Stimulated activated CD8-positive, alpha-beta memory T cell treated with anti-CD3 and anti-CD28 coated beads, Interleukin-2, amount 100 ng/mL, for 48 hours (primary cell): ENCODE data around the gene RBMS2.

Experiments used
- DNase-seq, 2 donors: peaks; one replicate each; pipeline ENCODE4 v3.0.0-alpha.2; 2020; ENCODE audit warnings: low read depth in 2 of 2

Gene RBMS2

GRCh38 chr12:56631790-56632700 lies 110.4 kb downstream of the RBMS2 start:
- peak; percentile 59 to 62 for DNase-seq

DNA sequence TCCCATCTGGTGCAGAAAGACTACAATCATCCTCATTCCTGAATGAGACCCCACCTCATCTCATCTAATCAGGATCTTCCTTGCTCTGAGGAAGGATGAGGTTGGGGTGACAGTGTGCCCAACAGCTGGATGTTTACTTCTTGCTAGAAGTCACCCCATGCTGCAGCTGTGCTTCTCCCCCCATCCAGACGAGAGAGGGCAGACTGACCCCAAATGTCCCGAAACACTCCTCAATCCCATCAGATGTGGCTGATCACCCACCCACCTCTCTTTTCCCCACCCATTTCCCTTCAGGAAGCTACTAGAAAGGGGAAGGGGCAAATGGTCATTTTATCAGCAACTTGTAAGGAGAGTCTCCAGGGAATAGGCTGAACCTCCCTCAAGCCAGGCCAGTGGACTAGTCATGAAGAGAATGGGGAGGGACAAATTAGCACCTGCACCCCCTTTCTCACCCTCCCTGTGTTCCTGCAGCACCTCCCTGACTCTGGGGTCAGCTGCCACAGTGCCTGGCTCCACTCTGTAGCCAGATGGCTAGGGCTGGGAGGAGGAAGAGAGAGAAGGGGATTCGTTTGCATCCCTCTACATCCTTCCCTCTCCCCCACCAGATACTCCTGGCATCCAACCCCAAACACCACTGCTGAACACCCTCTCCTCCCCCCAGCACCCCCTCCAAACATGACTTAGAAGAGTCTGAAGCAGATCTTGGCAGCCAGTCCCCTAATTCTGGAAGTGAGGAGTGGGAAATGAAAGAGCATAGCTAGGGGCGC lies 111.3 kb downstream of the RBMS2 start:
- DNase-seq = no peak

DNA sequence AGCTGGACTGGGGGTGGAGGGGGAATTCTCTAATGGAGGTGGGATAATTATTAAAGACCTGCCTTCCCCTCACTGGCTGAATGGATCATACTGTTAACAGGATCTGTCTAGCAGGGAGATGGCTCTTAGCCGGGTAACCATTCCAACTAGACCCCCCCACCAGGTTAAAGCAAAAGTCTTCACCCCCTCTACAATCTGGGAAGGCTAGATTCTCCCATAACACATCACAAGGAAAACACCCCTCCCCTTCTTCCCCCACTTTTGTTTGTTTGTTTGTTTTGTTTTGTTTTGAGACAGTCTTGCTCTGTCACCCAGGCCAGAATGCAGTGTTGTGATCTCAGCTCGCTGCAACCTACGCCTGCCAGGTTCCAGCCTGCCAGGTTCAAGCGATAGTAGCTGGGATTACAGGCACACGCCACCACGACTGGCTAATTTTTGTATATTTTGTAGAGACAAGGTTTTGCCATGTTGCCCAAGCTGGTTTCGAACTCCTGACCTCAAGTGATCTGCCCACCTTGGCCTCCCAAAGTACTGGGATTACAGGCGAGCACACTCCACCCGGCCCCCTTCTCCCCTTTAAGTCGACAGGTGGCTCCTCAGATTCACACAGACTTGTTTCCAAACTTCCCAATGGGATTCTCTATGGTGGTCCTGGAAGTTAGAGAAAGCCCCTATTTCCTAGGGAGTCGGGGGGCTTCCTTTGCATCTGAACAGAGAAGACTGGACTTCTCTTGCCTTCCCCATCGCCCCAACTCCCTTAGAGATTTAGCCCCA lies 112.0 kb downstream of the RBMS2 start:
- no peak for DNase-seq

DNA sequence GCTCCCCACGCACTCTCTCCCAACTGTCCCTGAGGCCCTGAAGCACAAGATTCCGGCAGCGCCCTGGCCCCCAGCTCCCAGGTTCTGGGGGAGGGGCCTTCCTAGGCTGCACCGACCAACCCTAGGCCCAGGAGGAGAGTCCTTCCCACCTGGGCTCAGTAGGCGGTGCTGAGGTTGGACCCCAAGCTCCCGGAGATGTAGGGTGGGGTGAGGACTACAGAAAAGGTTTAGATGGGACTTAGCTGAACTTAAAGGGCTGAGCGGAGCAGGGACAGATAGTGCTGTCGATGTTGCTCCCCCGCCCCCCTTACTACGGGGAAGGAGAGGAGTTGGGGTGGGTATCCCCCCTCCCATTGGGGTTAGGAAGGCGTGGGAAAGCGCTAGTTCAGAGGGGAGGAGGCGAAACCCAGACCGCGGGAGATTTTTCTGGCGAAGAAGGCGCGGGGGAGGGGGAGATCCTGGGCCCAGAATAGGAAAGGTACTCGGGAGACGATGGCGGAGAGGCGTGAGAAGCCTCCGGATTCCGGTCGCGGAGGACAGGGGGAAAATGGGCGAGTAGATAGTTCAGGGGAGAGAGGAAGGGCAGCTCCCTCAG lies 112.7 kb downstream of the RBMS2 start:
- no peak for DNase-seq

DNA sequence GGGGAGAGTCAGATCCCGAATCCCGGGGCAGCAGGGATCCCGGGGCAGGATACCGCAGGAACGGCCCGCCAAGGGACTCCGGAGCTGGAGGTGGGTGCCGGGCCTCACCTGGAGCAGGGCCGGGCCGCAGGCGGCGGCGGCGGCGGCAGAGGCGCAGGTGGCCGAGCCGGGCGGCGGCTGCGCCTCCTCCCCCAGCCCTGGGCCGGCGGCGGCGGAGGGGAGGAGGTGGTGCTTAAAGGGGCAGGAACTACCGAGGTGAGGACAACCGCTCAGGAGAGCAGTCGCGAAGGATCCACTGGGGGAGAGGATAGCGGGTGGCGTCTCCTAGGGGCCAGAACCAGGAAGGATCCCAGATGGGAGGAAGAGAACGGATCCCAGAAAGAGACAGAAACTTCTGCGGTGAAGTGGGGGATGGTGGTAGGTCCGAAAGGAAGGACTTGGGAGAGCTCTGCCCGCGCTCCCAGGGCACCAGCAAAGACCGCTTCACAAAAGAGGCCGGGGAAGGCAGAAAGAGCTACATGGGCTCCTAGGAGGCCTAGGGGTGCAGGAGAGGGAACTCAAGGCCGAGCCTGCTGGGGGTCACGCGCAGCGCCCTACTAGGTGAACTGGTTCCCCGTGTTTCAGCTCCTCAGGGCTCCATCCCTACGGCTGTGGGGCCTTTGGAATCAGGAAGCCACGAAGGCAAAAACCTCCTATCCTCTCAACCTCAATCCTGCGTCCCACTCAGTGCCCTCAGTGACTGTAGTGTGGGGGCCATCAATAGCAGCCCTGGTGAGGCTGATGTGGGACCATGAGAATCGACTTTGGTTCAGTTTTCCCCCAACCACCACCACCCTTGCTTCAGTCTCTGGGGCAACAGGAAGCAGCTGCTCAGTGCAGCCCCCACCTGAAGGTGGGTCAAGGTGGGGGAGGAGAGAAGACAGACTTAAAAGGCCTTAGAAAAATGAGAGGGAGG lies 113.5 kb downstream of the RBMS2 start:
- peak in 1 of 2 donors; percentile 58 for DNase-seq

DNA sequence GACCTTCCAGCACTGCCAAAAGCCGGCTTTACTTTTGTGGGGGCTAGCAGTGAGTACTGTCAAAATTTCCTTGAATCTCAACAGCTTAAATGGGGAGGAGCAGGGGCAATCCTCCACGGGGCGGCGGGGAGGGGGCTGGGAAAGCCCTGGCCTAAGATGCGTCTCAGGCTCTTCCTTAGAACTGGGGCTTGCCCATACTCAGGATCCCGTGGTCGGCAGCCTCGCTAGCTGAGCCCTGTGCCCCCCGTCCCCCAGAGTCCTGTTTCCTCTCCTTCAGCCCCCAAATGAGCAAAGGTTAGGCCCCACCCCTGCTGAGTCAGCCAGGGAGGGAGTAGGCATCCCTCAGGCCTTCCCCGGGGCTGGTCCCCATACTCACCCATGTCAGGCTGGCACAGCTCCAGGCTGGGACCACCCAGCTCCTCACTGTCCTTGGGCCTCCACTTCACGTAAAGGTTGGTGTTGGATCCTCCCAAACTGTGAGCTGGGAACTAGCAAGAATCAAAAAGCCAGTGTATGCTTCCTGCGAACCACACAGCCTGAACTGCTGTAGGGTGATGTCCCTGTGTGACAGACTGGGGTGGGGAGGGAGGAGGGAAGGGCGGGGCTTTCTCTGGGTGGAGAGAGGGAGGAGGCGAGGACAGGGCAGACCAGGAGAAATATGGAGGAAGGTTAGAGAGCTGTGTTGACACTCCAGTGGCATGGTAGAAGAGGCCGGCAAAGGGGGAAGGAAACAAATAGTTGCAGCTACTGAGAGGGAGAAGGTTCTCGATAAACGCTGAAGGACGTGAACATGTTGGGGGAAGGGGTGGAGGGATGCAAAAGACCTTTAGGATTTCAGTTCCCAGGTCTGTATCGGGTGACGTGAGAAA lies 114.4 kb downstream of the RBMS2 start:
- peak; percentile 66 to 83 for DNase-seq

DNA sequence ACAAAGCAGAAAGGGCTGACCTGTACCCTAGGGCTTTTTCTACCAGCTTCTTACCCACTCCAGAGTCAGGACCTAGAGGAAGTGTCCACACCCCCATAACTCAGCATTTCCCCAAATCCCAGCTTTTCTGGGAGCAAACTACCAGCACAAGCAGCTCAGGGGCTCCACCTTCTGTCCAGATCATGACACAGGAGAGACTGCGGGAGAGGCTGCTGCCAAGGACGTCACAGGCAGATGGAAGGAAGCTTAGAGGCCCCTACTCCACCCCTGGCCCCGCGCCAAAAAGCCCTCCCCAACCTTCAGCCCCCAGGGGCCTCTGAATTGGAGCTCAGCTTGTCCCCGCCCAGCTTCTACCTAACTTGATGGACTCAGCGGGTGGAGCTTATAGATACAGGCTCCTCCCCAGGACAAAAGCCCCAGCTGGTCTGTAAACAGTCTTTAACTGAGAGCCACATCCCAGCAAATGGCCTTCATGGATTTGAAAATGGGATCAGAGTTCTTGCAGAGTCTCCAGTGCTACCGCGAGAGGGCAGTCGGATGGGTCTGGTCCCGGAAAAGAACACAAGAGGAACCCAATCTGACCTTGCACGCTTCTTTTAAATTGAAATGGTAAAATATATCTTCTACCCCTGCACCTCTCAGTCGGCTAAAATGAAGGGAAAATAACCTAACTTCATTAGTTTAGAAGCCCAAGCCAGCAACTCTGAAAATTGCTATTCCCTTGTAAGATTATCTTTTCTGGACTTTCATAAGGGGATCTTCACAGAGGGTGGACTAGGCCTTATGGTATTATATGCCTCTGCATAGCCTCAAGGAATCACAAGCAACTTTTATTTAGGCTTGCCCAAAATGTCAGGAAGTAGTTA lies 115.3 kb downstream of the RBMS2 start:
- peak; percentile 87 to 91 for DNase-seq

DNA sequence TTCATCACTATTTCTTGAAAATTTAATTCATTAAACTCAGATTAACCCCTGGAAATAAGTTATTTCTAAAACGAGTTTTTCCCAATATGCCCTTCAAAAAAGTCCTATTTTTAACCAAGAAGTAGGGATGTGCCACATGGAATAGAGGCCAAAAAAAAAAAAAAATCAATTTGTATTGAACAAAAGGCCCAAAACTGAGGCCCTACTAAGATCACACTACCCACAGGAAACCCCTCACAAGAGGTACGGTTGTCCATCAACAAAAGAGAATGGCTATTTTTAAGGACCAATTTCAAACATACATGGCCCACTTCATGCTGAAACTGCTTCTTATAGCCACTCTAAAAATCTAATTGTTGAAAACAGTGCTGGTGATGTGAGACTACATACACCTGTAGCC lies 116.0 kb downstream of the RBMS2 start:
- no peak for DNase-seq

- no peak for DNase-seq
These were observed 119.6 kb downstream of the RBMS2 start for GRCh38 chr12:56641219-56641618.

DNA sequence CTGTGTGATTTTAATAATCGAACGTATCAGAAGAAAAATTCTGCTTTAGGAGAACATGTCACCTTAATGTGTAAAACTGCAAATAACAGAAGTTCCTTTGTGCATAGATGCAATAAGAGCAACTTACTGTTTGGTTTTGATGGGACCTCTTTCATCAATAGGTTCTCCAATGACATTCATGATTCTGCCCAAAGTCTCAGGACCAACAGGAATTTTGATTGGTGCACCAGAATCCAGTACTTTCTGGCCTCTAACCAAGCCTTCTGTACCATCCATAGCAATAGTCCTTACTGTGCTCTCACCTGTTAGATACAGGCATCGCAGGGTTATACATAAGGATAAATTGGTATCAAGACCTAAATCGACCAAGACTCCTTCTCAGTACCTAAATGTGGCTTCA lies 123.0 kb downstream of the RBMS2 start:
- DNase-seq = no peak

DNA sequence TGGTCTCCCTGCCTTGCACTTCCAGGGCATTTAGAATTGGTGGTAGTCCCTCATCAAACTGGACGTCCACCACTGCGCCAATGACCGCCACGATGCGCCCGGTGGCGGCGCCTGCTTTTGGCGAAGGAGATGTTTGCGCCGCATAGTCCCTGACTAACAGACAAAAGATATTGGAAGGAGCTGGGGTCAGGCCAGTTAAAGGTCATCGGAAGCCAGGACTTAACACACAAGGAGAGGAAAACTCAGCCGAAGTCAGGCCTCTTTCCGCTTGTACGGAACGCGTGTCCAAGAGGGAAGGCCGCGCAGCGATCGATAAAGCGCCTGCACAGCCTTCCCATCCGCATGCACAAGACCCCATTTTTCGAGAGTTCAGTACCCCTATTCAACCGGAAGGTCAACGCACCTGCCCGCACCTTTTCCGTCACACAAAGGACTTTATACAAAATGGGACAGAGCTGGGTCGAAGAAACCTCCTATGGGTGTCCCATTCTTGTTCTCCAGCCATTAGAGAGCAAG lies 123.6 kb downstream of the RBMS2 start:
- DNase-seq = no peak
